SK-N-MC (cell line): ENCODE data around the gene QRFP.

ENCODE experiments used
- EZH2 ChIP-seq: fragments of 200-600 bp; sonication (generic); IDR thresholded peaks from one replicate; pipeline ENCODE4 v1.6.1; 2017; ENCODE audit warnings: antibody characterized with exemption
- POLR2AphosphoS5 ChIP-seq: IDR thresholded peaks from 2 replicates; pipeline ENCODE4 v1.6.1; 2012; ENCODE audit warnings: mild to moderate bottlenecking, low read depth, low read length, borderline replicate concordance

DNA sequence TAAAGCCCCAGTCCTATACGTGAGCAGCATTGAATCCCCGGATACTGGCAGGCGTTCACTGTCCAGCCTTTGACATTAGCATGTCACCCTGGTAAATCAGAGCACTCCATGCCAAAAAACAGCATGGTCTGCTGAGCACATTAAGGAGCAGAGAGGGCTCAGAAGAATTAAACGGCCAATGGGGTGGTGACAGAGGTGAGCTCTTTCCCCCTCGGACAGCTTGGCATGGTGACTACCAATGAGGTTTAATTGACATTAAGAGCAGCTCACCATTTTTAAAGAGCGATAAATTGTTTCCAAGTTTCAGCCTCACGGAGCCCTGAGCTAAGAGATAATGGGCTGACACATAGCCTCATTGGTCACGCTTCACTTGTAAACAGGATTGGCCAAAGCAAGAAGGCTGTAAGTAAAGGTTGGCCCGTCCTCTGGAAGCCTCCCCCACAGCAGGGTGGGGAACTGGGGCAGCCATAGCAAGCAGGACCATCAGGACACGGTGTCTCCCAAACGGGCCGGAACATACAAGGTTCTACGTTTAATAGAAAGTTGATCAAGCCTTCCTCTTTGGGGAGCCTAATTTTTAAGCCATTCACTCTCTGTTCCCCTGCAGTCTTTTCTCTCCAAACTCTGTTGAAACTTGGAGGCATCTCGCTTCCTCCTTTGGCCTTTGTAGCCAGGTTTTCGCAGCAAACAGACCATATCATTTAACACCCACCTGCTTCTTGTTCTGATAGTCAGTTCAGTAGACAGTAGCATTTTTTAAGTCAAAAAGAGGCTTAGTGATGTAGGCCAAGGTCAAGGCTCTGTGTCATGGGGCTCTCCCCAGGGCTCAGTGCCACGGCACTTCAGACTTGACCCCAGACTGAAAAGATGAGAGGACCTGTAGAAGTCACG, 25.9 kb downstream of the QRFP start:
- TF ChIP-seq EZH2 (no peak), POLR2AphosphoS5 (no peak)
